ENCODE measurements around the gene RNASE13.

RNASE13 gene

GRCh38 chr14:21034707-21035106, at the start of gene RNASE13:
Gene RNASE13 (minus strand): TSS chr14:21034807. CDS start chr14:21034288, 519 bp downstream.
- DNase-seq, result no peak

- DNase-seq, result no peak
Observed at GRCh38 chr14:21084396-21084795, 49.8 kb upstream of the RNASE13 start.

- no peak for DNase-seq
Observed at GRCh38 chr14:21083565-21084325, 49.1 kb upstream of the RNASE13 start.

DNA sequence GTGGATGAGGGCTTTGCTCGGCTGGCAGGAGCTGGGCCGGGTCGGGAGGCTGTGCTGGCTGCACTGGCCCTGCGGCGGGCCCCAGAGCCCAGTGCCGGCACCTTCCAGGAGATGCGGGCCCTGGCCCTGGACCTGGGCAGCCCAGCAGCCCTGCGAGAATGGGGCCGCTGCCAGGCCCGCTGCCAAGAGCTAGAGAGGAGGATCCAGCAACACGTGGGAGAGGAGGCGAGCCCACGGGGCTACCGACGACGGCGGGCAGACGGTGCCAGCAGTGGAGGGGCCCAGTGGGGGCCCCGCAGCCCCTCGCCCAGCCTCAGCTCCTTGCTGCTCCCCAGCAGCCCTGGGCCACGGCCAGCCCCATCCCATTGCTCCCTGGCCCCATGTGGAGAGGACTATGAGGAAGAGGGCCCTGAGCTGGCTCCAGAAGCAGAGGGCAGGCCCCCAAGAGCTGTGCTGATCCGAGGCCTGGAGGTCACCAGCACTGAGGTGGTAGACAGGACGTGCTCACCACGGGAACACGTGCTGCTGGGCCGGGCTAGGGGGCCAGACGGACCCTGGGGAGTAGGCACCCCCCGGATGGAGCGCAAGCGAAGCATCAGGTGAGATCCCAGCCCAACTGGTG, 47.0 kb upstream of the RNASE13 start:
- no peak for DNase-seq

GRCh38 chr14:21078726-21079125, 44.1 kb upstream of the RNASE13 start:
- no peak for DNase-seq

DNA sequence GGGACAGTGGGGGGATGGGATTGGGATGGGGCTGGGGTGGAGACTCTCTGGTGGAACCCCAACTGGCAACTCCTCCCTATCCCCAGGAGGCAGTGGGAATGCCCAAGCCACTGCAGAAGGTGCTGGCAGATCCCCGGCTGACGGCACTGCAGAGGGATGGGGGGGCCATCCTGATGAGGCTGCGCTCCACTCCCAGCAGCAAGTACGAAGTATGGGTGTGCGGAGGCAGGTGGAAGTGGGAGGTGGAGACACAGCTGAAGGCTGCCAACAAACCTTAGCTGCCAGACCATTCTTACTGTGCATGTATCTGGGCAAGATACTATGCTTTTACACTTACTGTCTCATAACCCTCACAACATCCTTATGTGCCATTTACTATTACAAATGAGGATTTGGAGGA, 43.7 kb upstream of the RNASE13 start:
- no peak for DNase-seq

DNA sequence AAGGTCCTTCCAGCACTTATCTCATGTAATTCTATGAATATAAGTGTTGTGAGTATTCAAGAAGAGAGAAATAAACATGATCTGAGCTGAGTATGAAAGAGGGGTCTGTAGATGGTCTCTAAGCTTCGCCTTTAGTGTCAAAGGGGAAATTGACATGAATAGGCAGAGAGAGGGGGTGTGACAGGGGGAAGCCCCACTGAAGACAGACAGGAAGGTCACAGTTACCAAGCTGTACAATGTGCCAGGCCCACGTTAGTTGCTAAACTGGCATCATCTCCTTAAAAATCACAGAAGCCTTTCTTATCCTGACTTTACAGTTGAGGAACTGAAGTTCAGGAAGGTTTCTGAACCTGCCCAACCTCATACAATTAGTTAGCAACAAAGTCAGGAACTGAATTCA, 43.1 kb upstream of the RNASE13 start:
- DNase-seq, result no peak

DNA sequence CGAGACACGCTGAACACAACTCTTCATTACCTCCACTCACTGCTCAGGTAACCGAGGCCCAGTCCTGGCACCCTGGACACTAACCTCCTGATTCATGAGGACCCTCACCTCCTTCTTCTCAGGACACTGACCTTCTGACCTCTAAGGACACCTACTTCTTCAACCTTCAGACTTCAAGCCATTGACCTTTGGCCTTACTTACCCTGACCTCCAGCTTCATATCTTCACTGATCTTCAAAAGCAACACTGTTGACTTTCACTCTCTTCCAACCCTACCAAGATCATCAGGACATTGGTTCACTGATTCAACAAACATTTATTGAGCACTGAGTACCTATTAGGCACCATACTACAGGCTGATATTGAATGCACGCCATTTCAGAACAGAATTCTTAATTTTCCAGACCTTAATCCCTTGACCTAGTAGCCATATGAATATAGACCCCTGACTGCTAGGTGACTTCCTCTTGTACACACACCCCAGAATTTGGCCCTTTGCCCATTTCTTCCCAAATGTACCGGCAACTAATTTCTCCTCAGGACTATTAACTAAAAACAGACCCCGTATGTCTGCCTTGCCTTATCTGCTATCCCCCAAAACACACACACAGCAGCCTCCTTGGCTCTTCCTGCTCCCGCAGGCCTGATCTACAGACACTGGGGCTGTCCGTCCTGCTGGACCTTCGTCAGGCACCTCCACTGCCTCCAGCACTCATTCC, 41.3 kb upstream of the RNASE13 start:
- DNase-seq, result no peak

DNA sequence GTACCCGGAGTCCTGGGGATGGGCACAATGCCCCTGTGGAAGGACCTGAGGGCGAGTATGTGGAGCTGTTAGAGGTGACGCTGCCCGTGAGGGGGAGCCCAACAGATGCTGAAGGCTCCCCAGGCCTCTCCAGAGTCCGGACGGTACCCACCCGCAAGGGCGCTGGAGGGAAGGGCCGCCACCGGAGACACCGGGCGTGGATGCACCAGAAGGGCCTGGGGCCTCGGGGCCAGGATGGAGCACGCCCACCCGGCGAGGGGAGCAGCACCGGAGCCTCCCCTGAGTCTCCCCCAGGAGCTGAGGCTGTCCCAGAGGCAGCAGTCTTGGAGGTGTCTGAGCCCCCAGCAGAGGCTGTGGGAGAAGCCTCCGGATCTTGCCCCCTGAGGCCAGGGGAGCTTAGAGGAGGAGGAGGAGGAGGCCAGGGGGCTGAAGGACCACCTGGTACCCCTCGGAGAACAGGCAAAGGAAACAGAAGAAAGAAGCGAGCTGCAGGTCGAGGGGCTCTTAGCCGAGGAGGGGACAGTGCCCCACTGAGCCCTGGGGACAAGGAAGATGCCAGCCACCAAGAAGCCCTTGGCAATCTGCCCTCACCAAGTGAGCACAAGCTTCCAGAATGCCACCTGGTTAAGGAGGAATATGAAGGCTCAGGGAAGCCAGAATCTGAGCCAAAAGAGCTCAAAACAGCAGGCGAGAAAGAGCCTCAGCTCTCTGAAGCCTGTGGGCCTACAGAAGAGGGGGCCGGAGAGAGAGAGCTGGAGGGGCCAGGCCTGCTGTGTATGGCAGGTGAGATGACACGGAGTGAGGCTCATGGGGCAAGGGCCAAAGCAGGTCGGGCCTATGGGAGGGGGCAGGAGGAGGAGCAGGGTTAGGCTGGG, 40.0 kb upstream of the RNASE13 start:
- no peak for DNase-seq

GRCh38 chr14:21073921-21074320, 39.3 kb upstream of the RNASE13 start:
- DNase-seq, result no peak

DNA sequence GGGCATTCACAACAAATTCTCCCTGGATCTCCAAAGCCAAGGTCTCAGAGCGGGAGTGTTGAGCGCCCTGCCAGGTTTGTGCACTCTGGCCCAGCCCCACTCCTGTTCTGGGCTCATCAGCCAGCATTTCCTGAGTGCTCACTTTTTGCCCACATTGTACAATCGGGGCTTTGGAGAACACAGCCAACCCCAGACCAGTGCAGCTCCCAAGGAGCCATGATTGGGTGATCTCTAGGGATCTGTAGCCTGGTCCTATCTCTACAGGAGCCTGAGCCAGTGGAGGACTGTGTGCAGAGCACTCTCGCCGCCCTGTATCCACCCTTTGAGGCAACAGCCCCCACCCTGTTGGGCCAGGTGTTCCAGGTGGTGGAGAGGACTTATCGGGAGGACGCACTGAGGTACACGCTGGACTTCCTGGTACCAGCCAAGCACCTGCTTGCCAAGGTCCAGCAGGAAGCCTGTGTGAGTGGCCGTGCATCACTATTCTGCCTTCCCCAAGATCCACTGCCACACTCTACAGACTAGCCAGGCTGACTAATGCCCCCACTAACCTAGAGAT, 38.3 kb upstream of the RNASE13 start:
- no peak for DNase-seq

- peak; percentile 82 for DNase-seq
Observed at GRCh38 chr14:21072031-21072473, 37.4 kb upstream of the RNASE13 start.

- DNase-seq, result peak; percentile 85
Observed at GRCh38 chr14:21071225-21072030, 36.8 kb upstream of the RNASE13 start.

GRCh38 chr14:21070610-21071224, 36.1 kb upstream of the RNASE13 start:
- peak; percentile 23 for DNase-seq

DNA sequence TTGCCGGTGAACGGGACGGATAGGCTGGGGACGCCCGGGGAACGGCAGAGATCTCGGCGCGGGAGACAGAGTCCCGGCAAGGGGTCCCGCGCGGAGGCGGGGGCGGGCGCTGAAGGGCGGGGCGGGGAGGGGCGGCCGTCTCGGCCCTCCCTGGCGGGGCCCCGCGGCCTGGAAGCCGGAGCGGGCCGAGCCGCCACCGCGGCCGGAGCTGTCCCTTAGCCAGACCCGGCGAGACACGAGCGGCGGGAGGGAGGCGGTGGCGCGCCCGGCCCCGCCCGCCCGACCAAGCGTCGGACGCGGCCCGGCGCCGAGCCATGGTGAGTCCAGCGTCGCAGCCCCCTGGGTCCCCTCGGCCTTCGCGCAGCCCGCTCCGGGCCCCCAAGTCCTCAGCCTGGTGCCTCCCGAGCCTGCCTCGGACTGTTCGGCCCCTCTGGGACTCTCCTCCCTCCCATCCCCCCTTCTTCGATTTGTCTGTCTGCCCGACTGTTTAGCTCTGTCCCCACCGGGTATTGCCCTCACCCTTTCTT, 35.5 kb upstream of the RNASE13 start, which contains the start of gene ARHGEF40:
Gene ARHGEF40, plus strand, starts transcription at position 222 of the 527 bp plus-strand sequence. Its CDS starts 93 bp downstream, at position 315.
- peak; percentile 36 for DNase-seq

DNA sequence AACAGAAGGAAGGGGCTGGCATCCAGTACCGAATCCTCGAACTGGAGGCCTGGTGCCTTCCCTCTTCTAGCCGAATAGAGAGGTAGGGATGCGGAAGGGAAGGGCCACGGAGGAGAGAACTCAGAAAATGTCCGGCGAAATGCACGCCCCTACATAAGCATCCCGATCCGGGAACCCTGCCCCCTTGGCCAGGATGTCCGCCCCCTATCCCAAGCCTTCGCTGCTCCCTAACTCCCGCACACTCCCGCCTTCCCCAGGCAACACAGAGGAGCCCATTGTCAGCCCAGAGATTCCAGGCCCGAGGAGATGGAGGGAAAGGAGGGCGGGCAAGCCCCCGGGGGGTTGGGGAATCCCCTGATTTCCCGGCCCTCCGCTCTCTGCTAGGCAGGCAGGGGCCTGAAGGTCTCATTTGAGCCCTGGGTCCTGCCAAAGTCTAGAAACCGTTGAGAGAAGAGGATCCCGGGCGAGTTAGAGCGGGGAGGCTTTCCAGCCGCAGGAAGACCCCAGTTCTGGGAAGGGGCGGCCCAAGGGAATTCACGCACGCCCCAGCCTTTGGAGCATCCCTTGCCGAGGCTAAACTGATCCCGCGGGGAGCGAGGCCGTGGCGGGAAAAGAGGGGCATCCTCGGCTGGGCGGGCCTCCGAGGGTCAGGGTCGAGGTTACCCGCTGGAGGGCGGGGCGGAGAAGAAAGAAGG, 34.9 kb upstream of the RNASE13 start:
- no peak for DNase-seq

- DNase-seq, result peak; percentile 56
Observed at GRCh38 chr14:21068521-21069387, 34.1 kb upstream of the RNASE13 start.

GRCh38 chr14:21066882-21067502, 32.4 kb upstream of the RNASE13 start:
- peak; percentile 20 for DNase-seq

DNA sequence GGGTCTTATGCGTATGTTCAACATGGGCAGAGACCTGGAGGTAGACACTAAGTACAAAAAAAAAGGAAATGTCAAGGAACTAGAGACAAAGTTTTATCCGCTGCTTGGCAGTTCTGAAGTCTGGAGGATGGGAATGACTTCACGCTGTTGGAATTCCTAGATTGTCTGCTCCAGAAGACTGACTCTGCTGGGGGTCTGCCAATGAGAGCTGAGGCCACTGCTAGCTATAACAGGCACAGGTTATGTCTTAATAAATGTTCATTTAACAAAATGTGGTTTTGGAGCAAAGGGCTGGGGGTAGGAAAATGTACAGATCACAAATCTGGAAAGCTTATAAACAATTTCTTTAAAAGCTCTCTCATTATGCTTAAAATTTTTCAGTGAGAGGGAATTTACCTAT, 28.9 kb upstream of the RNASE13 start:
- DNase-seq, result no peak

Measured in inflammatory macrophage treated with lipopolysaccharide for 4 hours (primary cell).